ENCODE measurements around the gene RGS9BP.

RGS9BP gene

DNA sequence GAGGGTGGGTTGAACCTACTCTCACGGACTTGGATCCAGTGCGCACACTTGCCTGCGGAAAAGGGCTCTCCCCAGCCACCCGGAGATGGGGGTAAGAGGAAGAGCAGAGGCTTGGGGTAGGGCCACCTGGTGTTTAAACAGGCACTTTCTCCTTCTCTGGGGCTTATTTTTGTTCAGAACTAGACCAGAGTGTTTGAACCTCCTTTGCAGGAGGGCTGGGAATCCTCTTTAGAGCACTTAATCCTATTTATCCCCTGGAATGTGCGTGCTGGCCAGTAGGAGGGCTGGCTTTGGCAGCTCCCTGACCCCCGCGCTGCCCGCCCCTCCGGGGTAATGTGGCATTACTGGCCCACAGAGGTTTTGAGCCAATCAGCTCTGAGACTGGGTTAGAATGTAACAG lies 2.0 kb downstream of the RGS9BP start:
- ChIA-PET POLR2A (ENCODE audit: low non-redundant PET) (interaction anchor here (0.5 kb wide), 1 partner anchor 98 kb away, joined by 7 read pairs; no protein-coding TSS in a partner anchor), CTCF (no interaction called here)
- TF ChIP-seq, protein P1, sequence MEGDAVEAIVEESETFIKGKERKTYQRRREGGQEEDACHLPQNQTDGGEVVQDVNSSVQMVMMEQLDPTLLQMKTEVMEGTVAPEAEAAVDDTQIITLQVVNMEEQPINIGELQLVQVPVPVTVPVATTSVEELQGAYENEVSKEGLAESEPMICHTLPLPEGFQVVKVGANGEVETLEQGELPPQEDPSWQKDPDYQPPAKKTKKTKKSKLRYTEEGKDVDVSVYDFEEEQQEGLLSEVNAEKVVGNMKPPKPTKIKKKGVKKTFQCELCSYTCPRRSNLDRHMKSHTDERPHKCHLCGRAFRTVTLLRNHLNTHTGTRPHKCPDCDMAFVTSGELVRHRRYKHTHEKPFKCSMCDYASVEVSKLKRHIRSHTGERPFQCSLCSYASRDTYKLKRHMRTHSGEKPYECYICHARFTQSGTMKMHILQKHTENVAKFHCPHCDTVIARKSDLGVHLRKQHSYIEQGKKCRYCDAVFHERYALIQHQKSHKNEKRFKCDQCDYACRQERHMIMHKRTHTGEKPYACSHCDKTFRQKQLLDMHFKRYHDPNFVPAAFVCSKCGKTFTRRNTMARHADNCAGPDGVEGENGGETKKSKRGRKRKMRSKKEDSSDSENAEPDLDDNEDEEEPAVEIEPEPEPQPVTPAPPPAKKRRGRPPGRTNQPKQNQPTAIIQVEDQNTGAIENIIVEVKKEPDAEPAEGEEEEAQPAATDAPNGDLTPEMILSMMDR (conservative IDR thresholded peaks at IDR 0.05; ENCODE audit: low read depth) = no peak
- no peak overlapping the region for H3K27ac ChIP-seq
- no peak for DNase-seq (ENCODE audit: low spot score)

DNA sequence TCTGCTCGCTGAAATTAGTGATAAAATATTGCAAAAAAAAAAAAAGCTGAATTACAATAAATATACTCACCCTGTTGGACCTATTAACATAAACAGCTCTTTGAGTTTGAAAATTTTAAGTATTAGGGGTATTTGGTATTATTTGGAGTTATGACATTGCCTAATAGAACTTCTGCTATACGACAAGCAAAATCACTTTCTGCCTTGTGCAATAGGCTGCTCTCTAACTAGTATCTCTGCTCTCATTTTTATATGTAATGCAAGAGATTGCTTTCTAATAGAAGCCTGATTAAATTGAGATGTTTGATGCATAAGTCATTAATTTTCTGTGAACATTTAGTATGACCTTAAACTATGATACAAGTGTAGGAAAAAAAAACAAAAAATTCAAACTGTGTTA lies 5.3 kb downstream of the RGS9BP start:
- no peak overlapping the region for H3K27ac ChIP-seq
- ChIA-PET CTCF (interaction anchor here (0.6 kb wide), 1 partner anchor 144 kb away, joined by 3 read pairs; no protein-coding TSS in a partner anchor), POLR2A (ENCODE audit: low non-redundant PET) (interaction anchor here (0.6 kb wide), 1 partner anchor 42 kb away, joined by 3 read pairs; no protein-coding TSS in a partner anchor)
- TF ChIP-seq, protein P1 (conservative IDR thresholded peaks at IDR 0.05; ENCODE audit: low read depth) = no peak
- DNase-seq (ENCODE audit: low spot score) = no peak

DNA sequence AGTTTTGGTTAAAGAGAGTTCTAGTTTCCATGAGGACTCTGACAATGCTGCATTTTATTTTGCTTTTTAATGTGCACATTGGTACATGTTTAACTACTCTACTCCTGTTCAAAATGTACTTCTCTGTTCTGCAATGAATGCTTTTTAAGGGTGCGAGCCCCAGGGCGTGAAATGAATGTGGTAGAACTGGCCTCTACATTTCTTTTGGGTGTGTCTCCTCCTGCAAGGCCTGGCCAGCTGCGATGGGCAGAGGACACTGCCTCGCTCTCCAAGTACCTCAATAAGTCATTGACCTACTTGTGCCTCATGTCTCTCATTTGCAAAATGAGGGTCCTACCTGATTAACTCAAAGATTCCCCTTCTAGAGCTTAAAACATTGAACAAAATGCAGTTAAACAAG lies 6.7 kb downstream of the RGS9BP start:
- DNase-seq (ENCODE audit: low spot score) = no peak
- TF ChIP-seq, protein P1 (conservative IDR thresholded peaks at IDR 0.05; ENCODE audit: low read depth) = no peak
- CTCF ChIA-PET = interaction anchor here (0.5 kb wide), 1 partner anchor 9 kb away, joined by 3 read pairs; the partner anchor contains the start of gene NUDT19
- POLR2A ChIA-PET (ENCODE audit: low non-redundant PET) = interaction anchor here (0.7 kb wide), 1 partner anchor 102 kb away, joined by 3 read pairs; no protein-coding TSS in a partner anchor
- H3K27ac ChIP-seq = no peak overlapping the region

DNA sequence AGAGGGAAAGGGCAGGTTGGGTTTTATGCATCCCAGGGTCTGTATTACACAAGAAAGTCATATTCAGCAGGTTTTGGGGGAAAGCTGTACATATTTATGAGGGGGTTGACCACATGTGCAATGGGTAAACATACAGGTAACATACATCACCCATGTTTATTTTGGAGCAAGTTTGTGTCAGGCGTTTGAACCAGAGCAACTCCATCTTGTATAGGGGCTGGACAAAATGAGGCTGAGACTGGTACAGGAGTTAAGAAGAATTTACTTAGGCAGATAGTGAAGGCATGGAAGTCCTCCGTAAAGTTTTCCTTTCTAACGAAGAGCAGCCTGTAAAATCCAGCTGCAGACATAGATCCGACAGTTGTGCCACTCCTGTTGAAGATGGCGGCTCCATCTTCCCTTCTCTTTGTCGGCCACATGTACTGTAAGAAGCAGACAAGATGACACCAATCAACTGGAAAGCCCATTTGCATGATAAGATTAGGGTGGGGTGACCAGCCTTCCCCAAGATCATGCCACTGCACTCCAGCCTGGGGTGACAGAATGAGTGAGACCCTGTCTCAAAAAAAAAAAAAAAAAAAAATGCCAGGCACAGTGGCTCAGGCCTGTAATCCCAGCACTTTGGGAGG lies 11.3 kb downstream of the RGS9BP start:
- POLR2A ChIA-PET (ENCODE audit: low non-redundant PET) = no interaction called here
- TF ChIP-seq, protein P1 (conservative IDR thresholded peaks at IDR 0.05; ENCODE audit: low read depth) = no peak
- CTCF ChIA-PET = interaction anchor here (0.6 to 0.7 kb wide), 2 partner anchors 9 to 496 kb away, joined by 3 read pairs; no protein-coding TSS in a partner anchor
- DNase-seq (ENCODE audit: low spot score) = no peak
- no peak overlapping the region for H3K27ac ChIP-seq

DNA sequence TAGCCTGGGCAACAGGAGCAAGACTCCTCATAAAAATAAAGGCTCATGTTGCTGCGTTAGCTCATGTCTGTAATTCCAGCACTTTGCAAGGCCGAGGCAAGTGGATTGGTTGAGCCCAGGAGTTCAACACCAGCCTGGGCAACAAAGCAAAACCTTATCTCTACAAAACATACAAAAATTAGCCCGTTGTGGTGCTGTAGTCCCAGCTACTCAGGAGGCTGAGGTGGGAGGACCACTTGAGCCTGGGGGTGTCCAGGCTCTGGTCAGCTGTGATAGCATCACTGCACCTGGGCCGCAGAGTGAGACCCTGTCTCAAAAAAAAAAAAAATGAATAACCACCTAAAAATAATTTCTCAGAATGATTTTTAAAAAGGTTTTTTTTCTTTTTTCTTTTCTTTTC lies 12.0 kb downstream of the RGS9BP start:
- ChIA-PET POLR2A (ENCODE audit: low non-redundant PET) (no interaction called here), CTCF (interaction anchor here (0.6 kb wide), 1 partner anchor 496 kb away, joined by 3 read pairs; no protein-coding TSS in a partner anchor)
- no peak for DNase-seq (ENCODE audit: low spot score)
- TF ChIP-seq, protein P1 (conservative IDR thresholded peaks at IDR 0.05; ENCODE audit: low read depth) = no peak
- H3K27ac ChIP-seq = no peak overlapping the region

DNA sequence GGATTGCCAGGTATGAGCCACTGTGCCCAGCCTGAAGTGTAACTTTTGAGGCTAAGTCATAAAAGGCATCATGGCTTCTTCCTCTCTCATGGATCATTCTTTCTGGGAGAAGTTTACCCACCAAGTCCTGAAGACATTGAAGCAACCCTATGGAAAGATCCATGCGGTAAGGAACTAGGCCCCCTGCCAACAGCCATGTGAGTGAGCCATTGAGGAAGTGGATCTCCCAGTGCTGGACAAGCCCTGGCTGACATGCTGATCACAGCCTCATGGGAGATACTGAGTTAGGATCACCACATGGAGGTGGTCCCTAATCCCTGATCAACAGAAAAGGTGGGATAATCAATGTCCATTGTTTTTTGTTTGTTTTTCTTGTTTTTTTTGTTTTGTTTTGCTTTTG lies 12.7 kb downstream of the RGS9BP start:
- no peak overlapping the region for H3K27ac ChIP-seq
- TF ChIP-seq, protein P1 (conservative IDR thresholded peaks at IDR 0.05; ENCODE audit: low read depth) = no peak
- CTCF ChIA-PET = no interaction called here
- POLR2A ChIA-PET (ENCODE audit: low non-redundant PET) = no interaction called here
- DNase-seq (ENCODE audit: low spot score) = no peak
